RKO (cell line): Measurements from ENCODE around the gene ZNF490.
"Not testable (repeated sequence)": the region's sequence is repeated elsewhere in the genome, so short reads cannot be mapped to it uniquely, and the experiment has no call there.

Experiments
- DNase-seq: peaks from one replicate; pipeline ENCODE4 v3.0.0-alpha.2; 2016; ENCODE audit warnings: low spot score

ZNF490 gene

DNA sequence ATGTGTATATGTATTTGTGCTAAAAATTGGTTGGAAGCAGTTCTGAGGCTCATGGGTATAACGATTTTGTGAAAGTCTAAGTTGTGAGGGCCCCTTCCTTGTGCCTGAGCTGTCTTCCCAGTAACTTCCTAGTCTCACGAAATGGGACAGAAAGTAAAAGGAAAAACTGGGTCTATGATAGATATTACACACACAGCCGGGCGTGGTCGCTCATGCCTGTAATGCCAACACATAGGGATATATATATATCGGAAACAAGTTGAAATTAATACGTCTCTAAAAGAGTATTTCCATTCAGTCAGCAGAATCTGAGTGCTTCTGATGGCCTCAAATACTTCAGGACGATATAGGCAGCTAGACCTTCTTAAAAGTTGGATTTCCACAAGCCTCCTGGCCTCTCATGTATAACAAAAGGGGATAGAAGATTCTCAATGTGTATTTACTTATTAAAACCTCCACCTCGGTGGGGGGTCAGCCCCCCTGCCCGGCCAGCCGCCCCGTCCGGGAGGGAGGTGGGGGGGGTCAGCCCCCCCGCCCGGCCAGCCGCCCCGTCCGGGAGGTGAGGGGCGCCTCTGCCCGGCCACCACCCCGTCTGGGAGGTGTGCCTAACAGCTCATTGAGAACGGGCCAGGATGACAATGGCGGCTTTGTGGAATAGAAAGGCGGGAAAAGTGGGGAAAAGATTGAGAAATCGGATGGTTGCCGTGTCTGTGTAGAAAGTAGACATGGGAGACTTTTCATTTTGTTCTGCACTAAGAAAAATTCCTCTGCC lies 10.8 kb upstream of the ZNF490 start:
- DNase-seq = not testable (repeated sequence)

DNA sequence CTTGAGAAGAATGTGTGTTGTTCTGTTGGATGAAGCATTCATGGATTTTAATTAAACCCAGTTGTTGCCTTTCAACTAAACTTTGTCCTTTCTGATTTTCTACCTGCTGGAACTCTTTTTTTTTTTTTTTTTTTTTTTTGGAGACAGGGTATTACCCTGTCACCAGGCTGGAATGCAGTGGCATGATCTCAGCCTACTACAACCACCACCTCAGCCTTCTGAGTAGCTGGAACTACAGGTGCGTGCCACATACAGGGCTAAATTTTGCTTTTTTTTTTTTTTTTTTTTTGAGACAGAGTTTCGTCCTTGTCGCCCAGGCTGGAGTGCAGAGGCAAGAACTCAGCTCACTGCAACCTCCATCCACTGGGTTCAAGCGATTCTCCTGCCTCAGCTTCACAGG lies 7.0 kb upstream of the ZNF490 start:
- DNase-seq = no peak

DNA sequence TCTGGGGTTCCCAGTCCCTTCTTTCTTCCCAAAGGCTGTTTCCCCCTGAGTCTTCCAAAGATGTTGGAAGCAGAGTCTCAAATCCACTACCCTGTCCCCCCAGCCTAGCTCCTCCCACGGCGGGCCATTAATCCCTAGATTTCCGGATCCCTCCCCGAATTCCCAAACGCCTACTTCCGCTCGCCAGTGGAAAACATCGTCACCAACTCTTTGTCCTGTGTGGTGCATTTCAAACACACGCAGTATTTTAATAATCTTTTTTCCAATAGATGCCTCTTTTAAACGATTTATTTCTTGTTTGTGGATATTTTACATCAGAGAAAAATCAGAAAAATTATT lies 717 bp upstream of the ZNF490 start:
- DNase-seq = peak; percentile 82

DNA sequence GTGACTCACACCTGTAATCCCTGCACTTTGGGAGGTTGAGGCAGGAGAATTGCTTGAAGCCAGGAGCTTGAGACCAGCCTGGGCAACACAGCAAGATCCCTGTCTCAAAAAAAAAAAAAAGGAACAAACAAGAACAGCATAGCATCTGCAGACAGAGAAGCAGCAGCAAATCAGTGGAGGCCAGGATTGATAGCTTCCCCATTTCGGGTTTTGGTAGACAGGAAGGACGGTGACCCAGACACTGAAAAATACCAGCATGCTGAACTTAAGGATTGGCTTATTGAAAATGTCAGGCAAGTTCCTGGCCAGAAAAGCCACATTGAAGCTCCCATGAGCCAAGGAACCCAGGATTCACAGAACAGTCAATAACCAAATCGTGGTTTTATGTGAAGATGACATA lies 3.0 kb downstream of the ZNF490 start:
- DNase-seq = no peak

DNA sequence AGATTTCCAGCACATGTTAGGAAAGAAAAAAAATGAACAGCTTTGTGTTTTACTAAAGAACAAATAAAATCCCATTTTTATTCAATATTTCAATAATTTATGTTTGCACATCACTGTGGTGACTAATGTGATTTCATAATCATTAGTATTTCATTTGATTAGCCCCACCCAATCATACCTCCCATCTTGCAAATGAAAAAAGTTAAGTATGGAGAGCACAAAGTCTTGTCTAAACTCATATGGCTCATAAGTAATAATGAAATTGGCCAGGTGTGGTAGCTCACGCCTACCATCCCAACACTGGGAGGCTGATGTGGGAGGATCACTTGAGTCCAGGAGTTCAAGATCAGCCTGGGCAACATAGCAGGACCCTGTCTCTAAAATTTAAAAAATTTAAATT lies 3.8 kb downstream of the ZNF490 start:
- no peak for DNase-seq

GRCh38 chr19:12603714-12604113 lies 6.9 kb downstream of the ZNF490 start:
- no peak for DNase-seq

GRCh38 chr19:12597594-12597993 lies 13.0 kb downstream of the ZNF490 start:
- DNase-seq = no peak

- no peak for DNase-seq
Observed at GRCh38 chr19:12596927-12597548, 13.6 kb downstream of the ZNF490 start.

GRCh38 chr19:12596485-12596884 lies 14.1 kb downstream of the ZNF490 start:
- no peak for DNase-seq

DNA sequence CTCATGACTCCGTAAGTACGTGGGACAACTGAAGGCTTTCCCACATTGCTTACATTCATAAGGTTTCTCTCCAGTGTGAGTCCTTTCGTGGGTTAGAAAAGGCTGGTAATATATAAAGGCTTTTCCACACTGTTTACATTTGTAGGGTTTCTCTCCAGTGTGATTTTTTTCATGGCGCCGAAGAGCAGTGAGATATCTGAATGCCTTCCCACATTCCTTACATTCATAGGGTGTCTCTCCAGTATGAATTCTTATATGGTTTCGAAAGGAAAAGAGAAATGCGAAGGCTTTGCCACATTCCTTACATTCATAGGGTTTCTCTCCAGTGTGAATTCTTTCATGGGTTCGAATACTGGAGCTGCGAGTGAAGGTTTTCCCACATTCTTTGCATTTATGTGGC lies 29.5 kb downstream of the ZNF490 start:
- no peak for DNase-seq

GRCh38 chr19:12580180-12580694 lies 30.4 kb downstream of the ZNF490 start:
- peak; percentile 96 for DNase-seq

- DNase-seq = no peak
Observed at GRCh38 chr19:12578641-12579040, 32.0 kb downstream of the ZNF490 start.

DNA sequence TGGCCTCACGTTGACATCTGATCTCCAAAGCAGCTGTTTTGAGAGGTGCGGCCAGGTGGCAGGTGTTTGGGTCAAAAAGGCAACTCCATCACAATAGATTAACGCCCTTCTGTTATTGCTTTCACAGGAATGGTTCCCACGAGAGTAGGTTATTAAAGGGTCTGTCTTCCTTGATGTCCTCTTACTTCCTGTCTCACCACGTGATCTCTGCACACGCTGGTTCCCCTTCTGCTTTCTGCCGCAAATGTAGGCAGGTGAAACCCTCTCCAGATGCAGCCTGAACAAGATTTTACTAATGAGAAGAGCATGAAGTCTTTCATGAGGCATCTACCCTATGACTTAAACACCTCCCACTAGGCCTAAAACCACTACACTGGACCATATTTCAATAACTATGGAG lies 36.6 kb downstream of the ZNF490 start:
- DNase-seq = no peak

- no peak for DNase-seq
Observed at GRCh38 chr19:12567951-12568350, 42.7 kb downstream of the ZNF490 start.

DNA sequence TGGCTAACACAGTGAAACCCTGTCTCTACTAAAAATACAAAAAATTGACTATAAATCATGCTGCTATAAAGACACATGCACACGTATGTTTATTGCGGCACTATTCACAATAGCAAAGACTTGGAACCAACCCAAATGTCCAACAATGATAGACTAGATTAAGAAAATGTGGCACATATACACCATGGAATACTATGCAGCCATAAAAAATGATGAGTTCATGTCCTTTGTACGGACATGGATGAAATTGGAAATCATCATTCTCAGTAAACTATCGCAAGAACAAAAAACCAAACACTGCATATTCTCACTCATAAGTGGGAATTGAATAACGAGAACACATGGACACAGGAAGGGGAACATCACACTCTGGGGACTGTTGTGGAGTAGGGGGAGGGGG lies 44.2 kb downstream of the ZNF490 start:
- DNase-seq = not testable (repeated sequence)

DNA sequence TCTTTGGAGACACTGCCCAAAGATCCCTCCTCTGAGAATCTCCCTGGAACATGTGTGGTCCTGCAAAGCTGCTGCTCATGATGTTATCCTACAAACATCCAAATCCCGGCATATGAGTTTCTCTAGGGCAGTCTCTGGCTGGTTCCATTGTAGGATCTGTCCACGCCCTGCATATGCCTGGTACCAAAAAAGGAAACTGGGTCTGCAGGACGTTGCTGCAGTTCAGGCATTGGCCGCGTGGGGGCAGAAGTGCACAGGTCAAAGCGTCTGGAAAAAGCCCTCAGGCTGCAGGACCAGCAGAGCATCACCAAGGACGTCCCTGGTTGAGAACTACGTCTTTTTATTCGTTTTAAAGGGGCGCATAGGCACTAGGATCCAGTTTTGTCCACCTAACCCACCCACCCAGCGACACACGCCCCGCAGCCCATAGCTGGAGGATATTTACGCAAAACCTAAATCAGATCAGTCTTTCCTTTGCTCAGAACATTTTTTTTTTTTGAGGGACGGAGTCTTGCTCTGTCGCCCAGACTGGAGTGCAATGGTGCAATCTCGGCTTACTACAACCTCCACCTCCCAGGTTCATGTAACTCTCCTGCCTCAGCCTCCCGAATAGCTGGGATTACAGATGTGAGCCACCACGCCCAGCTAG lies 46.5 kb downstream of the ZNF490 start:
- peak; percentile 86 for DNase-seq

GRCh38 chr19:12555456-12555930 lies 55.1 kb downstream of the ZNF490 start:
- no peak for DNase-seq

DNA sequence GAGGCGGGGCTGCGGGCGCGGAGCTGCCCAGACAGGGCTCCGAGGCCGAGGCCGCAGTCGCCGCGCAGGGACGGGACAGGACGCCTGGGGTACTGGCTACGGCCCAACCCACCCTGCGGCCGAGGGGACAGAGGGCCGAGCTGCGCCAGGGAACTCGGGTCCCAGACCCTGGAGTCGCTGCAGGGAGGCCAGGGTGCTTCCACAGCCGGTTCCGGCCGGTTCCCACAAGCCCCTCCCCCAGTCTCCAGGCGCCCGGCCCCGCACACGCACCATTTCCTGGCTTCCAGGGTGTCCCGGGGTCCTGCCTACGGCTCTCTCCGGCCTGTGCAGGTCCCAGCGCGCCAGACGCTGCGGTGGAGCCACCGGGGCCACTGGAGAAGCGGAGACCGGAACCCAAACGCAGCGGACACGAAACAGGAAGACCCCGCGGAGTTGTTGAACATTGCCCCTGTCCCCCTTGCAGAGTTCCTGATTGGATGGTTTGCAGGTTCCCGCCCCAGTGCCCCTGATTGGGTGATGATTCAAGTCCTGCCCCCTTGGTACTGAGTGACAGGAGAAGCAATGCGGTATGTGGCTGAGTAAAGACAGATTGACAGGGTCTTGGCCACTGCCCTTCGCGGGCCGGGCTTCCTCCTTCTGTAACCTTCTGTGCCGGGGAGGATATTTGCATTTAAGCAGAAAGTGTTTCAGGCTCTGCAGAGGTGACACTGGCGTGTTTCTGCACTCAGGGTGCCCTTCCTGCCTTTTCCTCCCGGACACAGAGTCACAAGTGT lies 59.4 kb downstream of the ZNF490 start, which contains the start of gene ZNF564:
TSS of gene ZNF564 (minus strand) at position 423 of the 773 bp plus-strand sequence. CDS start at position 273, 150 bp downstream.
- DNase-seq = peak; percentile 99

- no peak for DNase-seq
Observed at GRCh38 chr19:12546903-12547302, 63.7 kb downstream of the ZNF490 start.

GRCh38 chr19:12546068-12546467 lies 64.5 kb downstream of the ZNF490 start:
- DNase-seq = no peak

GRCh38 chr19:12545267-12545666 lies 65.3 kb downstream of the ZNF490 start:
- no peak for DNase-seq

DNA sequence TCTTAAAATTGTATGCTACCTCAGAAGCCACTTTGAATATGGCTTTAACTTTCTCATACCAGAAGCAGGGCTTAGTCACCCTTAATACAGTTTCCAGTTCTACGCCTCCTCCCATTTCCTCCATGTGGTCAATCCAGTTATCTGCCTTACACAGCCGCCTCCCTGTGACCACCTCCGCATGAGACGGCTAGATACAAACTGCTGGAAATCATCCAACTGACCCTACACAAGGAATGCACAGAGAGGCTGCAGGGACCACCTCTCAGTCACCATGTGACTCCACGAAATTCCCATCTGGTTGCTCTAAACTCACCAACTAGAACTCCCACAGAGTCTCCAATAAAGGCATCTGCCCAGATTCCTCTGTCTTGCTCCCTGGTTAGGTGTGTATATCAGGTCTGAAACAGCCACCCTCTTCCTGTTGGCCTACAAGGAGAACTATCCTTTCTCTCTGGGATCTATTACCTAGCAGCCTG lies 66.2 kb downstream of the ZNF490 start:
- no peak for DNase-seq
